Measurements from ENCODE around the gene KDM5A.

Gene KDM5A

GRCh38 chr12:232731-233614 is 156.1 kb downstream of the KDM5A start:
- DNase-seq = peak; percentile 81
- Histone ChIP-seq H3K27me3 (ENCODE audit: insufficient read depth, low read depth, severe bottlenecking) (no peaks in the 10 kb centered on the region), H3K4me3 (ENCODE audit: low read depth, low read length) (no peak overlapping the region), H3K27ac (peak overlapping the region; percentile 26), H3K36me3 (no peaks in the 10 kb centered on the region), H3K9me3 (ENCODE audit: severe bottlenecking) (peaks cover 21% of the 10 kb centered on the region)
- TF ChIP-seq CTCF (IDR thresholded peaks at IDR 0.05; ENCODE audit: low read depth, low read length) = no peak

GRCh38 chr12:230925-231671 is 158.0 kb downstream of the KDM5A start:
- no peak overlapping the region for H3K27ac ChIP-seq
- no peak for DNase-seq
- H3K9me3 ChIP-seq (ENCODE audit: severe bottlenecking) = peaks cover 12% of the 10 kb centered on the region
- TF ChIP-seq CTCF (IDR thresholded peaks at IDR 0.05; ENCODE audit: low read depth, low read length) = no peak
- H3K4me3 ChIP-seq (ENCODE audit: low read depth, low read length) = no peak overlapping the region
- no peaks in the 10 kb centered on the region for H3K36me3 ChIP-seq
- no peaks in the 10 kb centered on the region for H3K27me3 ChIP-seq (ENCODE audit: insufficient read depth, low read depth, severe bottlenecking)
